ENCODE data around the gene NGFR.

Gene NGFR

GRCh38 chr17:49469831-49470810, 25.0 kb upstream of the NGFR start:
- no peak for DNase-seq

GRCh38 chr17:49471089-49471683, 23.9 kb upstream of the NGFR start:
- no peak for DNase-seq

GRCh38 chr17:49471769-49472168, 23.3 kb upstream of the NGFR start:
- DNase-seq: no peak

- DNase-seq: no peak
Measured at GRCh38 chr17:49472527-49472926, 22.6 kb upstream of the NGFR start.

- DNase-seq: no peak
Measured at GRCh38 chr17:49473900-49474751, 21.0 kb upstream of the NGFR start.

- DNase-seq: no peak
Measured at GRCh38 chr17:49477709-49478108, 17.4 kb upstream of the NGFR start.

GRCh38 chr17:49480836-49481615, 14.1 kb upstream of the NGFR start:
- no peak for DNase-seq

GRCh38 chr17:49482144-49482817, 12.8 kb upstream of the NGFR start:
- DNase-seq: no peak

- DNase-seq: no peak
Measured at GRCh38 chr17:49483599-49484509, 11.2 kb upstream of the NGFR start.

GRCh38 chr17:49484588-49484987, 10.5 kb upstream of the NGFR start:
- DNase-seq: no peak

- DNase-seq: no peak
Measured at GRCh38 chr17:49486012-49486641, 9.0 kb upstream of the NGFR start.

GRCh38 chr17:49487183-49487582, 7.9 kb upstream of the NGFR start:
- DNase-seq: no peak

- no peak for DNase-seq
Measured at GRCh38 chr17:49488612-49489011, 6.5 kb upstream of the NGFR start.

GRCh38 chr17:49489348-49489747, 5.7 kb upstream of the NGFR start:
- DNase-seq: no peak

- no peak for DNase-seq
Measured at GRCh38 chr17:49490276-49490675, 4.8 kb upstream of the NGFR start.

- no peak for DNase-seq
Measured at GRCh38 chr17:49491192-49491769, 3.8 kb upstream of the NGFR start.

- no peak for DNase-seq
Measured at GRCh38 chr17:49494399-49494985, 601 bp upstream of the NGFR start.

- DNase-seq: no peak
Measured at GRCh38 chr17:49495842-49496182, 719 bp downstream of the NGFR start.

- peak; percentile 68 for DNase-seq
Measured at GRCh38 chr17:49496183-49496866, 1.2 kb downstream of the NGFR start.
